SU-DHL-6 (cell line): Measurements from ENCODE around the gene UBASH3A.

Experiments
- H2AFZ ChIP-seq: fragments of 200-600 bp; sonication (generic); 2 replicates; pipeline ENCODE4 v1.6.1; 2014; ENCODE audit warnings: low read depth, mild to moderate bottlenecking, moderate library complexity, mixed read lengths, antibody characterized with exemption, low read length; ENCODE audit not compliant: severe bottlenecking
- H3F3A ChIP-seq: fragments of 200-600 bp; shearing (Covaris generic); 2 replicates; pipeline ENCODE4 v1.6.0; 2016; ENCODE audit warnings: antibody characterized with exemption, mild to moderate bottlenecking; ENCODE audit not compliant: insufficient read depth
- H3K27ac ChIP-seq: fragments of 200-600 bp; sonication (generic); 2 replicates; pipeline ENCODE4 v1.5.1; 2016; ENCODE audit warnings: low read depth, mild to moderate bottlenecking, low read length, moderate library complexity, mixed read lengths
- H3K27me3 ChIP-seq: fragments of 200-600 bp; sonication (generic), shearing (Covaris generic); 2 replicates; pipeline ENCODE4 v1.6.0; 2014; ENCODE audit warnings: mild to moderate bottlenecking, low read length
- H3K36me3 ChIP-seq: fragments of 200-600 bp; sonication (generic); 2 replicates; pipeline ENCODE4 v1.6.1; 2014; ENCODE audit warnings: mild to moderate bottlenecking, low read length, mixed read lengths
- H3K4me2 ChIP-seq: fragments of 300-600, 200-600 bp; shearing (Covaris generic), sonication (generic); 2 replicates; pipeline ENCODE4 v1.6.0; 2014; ENCODE audit warnings: low read length, low read depth, mild to moderate bottlenecking; ENCODE audit not compliant: poor library complexity, severe bottlenecking
- H3K4me3 ChIP-seq: fragments of 200-600 bp; sonication (generic); 2 replicates; pipeline ENCODE4 v1.5.1; 2014; ENCODE audit warnings: antibody characterized with exemption, low read length, mild to moderate bottlenecking, mixed read lengths; ENCODE audit not compliant: insufficient read depth, poor library complexity, severe bottlenecking
- H3K79me2 ChIP-seq: fragments of 200-600 bp; sonication (generic); 2 replicates; pipeline ENCODE4 v1.6.1; 2014; ENCODE audit warnings: mild to moderate bottlenecking, low read length, moderate library complexity; ENCODE audit not compliant: insufficient read depth
- H3K9ac ChIP-seq: fragments of 200-600 bp; sonication (generic); 2 replicates; pipeline ENCODE4 v1.7.0; 2014; ENCODE audit warnings: mild to moderate bottlenecking, low read length
- H3K9me2 ChIP-seq: fragments of 200-600 bp; sonication (generic); replicated peaks from 2 replicates; pipeline ENCODE4 v1.6.1; 2014; ENCODE audit warnings: low read length; ENCODE audit not compliant: insufficient read depth
- H3K9me3 ChIP-seq: fragments of 200-600 bp; sonication (generic); 2 replicates; pipeline ENCODE4 v1.6.1; 2014; ENCODE audit warnings: low read length, mixed read lengths; ENCODE audit not compliant: insufficient read depth
- H4K20me1 ChIP-seq: fragments of 200-600 bp; sonication (generic); 2 replicates; pipeline ENCODE4 v1.6.1; 2014; ENCODE audit warnings: low read depth, mild to moderate bottlenecking, antibody characterized with exemption, low read length, moderate library complexity, mixed read lengths
- EZH2phosphoT487 ChIP-seq: fragments of 200-600 bp; sonication (generic), shearing (Covaris generic); conservative IDR thresholded peaks from 2 replicates; pipeline ENCODE4 v1.6.1; 2018; ENCODE audit warnings: mild to moderate bottlenecking, antibody characterized with exemption, low read length, moderate library complexity, mixed read lengths
- TF ChIP-seq, protein P1 (sequence below): fragments of 200-600 bp; sonication (generic); IDR thresholded peaks from one replicate; pipeline ENCODE4 v1.5.1; 2017; ENCODE audit warnings: antibody characterized with exemption, mild to moderate bottlenecking, low read length, moderate library complexity; ENCODE audit not compliant: insufficient read depth, poor library complexity, severe bottlenecking

Gene UBASH3A

DNA sequence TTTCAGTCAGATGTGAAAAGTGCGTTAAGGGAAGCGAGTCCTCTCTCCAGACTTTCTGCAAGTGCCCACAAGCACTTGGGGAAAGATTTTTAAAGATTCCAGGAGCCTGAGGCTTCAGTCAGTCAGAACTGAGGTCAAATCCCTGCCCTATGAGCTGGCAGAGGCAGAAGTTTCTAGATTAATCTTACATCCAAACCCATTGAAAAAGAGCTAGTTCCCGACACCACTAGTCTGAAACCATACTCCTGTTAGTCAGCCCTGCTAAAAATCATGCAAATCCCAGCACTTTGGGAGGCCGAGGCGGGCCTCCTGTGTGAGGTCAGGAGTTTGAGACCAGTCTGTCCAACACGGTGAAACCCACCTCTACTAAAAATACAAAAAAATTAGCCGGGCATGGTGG, 71.3 kb downstream of the UBASH3A start:
- no peaks in the 10 kb centered on the region for H3K9me3 ChIP-seq

DNA sequence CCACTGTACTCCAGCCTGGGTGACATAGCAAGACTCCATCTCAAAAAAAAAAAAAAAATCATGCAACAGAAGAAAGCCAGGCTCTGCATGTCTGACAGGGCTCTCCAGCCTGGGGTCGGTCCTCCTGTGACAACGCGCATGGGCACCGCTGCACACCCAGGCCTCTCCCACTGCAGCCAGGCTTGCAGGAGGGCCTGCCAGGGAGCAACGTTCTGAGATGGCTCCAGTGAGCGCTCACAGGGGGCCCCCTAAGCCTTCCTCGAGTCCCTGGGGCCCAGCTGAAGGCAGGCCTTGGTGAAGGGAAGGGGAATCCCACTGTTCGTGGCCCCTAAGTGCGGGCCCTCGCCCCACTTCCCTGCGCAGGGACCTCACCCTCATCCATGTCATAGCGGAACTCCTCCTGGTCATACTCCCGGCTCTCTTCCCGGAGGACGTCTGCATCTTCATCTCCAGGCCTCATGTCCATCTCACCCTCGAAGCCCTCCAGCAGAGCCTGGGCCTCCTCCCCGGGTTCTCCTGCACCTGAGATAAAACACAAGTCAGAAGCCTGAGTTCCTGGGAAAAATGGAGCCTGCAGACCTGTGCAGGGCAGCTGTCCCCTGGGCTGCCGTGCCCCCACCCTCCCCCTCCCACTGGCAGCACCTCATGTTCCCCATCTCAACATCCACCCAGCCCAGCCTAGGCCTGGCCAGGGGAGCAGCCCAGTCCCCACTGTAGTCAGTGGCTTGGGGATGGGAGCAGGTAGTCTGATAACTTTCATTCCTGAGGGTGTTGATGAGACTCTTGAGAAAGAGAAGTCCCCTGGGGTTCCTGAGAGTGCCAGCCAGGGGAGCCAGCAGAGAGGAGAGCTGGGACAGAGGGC, 72.1 kb downstream of the UBASH3A start:
- H3K9me3 ChIP-seq: no peaks in the 10 kb centered on the region
- no peak overlapping the region for H3K4me2 ChIP-seq
- H2AFZ ChIP-seq: no peak overlapping the region
- H3K27ac ChIP-seq: no peak overlapping the region
- H3K9me2 ChIP-seq: no peaks in the 10 kb centered on the region
- no peaks in the 10 kb centered on the region for H3K79me2 ChIP-seq
- TF ChIP-seq EZH2phosphoT487: no peak
- TF ChIP-seq, protein P1, sequence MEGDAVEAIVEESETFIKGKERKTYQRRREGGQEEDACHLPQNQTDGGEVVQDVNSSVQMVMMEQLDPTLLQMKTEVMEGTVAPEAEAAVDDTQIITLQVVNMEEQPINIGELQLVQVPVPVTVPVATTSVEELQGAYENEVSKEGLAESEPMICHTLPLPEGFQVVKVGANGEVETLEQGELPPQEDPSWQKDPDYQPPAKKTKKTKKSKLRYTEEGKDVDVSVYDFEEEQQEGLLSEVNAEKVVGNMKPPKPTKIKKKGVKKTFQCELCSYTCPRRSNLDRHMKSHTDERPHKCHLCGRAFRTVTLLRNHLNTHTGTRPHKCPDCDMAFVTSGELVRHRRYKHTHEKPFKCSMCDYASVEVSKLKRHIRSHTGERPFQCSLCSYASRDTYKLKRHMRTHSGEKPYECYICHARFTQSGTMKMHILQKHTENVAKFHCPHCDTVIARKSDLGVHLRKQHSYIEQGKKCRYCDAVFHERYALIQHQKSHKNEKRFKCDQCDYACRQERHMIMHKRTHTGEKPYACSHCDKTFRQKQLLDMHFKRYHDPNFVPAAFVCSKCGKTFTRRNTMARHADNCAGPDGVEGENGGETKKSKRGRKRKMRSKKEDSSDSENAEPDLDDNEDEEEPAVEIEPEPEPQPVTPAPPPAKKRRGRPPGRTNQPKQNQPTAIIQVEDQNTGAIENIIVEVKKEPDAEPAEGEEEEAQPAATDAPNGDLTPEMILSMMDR: no peak
- no peaks in the 10 kb centered on the region for H3K36me3 ChIP-seq
- H3K27me3 ChIP-seq: no peaks in the 10 kb centered on the region
- no peak overlapping the region for H3K9ac ChIP-seq
- H3K4me3 ChIP-seq: no peak overlapping the region
- H4K20me1 ChIP-seq: no peaks in the 10 kb centered on the region
- H3F3A ChIP-seq: no peaks in the 10 kb centered on the region

More for the DNA sequence above, 71.3 kb downstream of the UBASH3A start:
- no peak overlapping the region for H3K4me3 ChIP-seq
- H3K9ac ChIP-seq: no peak overlapping the region
- no peaks in the 10 kb centered on the region for H3F3A ChIP-seq
- H4K20me1 ChIP-seq: no peaks in the 10 kb centered on the region
- H3K27me3 ChIP-seq: no peaks in the 10 kb centered on the region
- TF ChIP-seq, protein P1: no peak
- no peak for TF ChIP-seq EZH2phosphoT487
- no peak overlapping the region for H3K27ac ChIP-seq
- H2AFZ ChIP-seq: no peak overlapping the region
- H3K4me2 ChIP-seq: no peak overlapping the region
- H3K79me2 ChIP-seq: no peaks in the 10 kb centered on the region
- no peaks in the 10 kb centered on the region for H3K9me2 ChIP-seq
- no peaks in the 10 kb centered on the region for H3K36me3 ChIP-seq

DNA sequence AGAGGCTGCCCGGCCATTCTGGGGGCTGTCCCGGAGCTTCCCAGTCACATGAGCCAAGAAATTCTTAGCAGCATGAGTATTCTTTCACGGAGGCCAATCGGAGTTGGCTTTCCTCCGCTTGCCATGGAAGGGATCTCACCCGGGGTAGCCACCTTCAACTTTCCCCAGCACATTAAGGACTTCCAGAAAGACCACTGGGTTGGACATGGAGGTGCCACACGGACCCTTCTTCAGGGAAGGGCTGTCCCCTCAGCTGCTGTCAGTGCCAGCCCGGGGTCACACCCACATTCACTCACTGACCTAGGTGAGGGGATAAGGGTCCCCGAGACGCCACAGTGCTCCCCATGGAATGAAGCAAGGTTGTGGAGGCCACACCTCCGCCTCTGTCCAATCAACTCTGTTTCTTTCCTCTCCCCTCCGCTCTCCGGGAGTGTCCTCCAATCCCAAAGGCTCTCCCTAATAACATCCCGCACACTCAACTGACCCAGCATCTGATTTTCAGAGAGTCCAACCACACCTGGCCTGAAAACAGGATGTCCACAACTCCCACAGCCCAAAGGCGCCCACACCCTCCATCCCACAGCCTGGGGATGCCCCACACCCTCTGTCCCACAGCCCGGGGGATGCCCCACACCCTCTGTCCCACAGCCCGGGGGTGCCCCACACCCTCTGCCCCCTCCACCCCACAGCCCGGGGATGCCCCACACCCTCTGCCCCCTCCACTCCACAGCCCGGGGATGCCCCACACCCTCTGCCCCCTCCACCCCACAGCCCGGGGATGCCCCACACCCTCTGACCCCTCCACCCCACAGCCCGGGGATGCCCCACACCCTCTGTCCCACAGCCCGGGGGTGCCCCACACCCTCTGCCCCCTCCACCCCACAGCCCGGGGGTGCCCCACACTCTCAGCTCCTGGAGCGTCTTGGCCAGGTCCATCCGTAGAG, 73.0 kb downstream of the UBASH3A start:
- no peak for TF ChIP-seq EZH2phosphoT487
- TF ChIP-seq, protein P1: no peak
- Histone ChIP-seq H3K9ac (no peak overlapping the region), H3K36me3 (no peaks in the 10 kb centered on the region), H3K4me2 (no peak overlapping the region), H3K9me2 (no peaks in the 10 kb centered on the region), H3K27me3 (no peaks in the 10 kb centered on the region), H2AFZ (no peak overlapping the region), H3K27ac (no peak overlapping the region), H3K79me2 (no peaks in the 10 kb centered on the region), H3K9me3 (no peaks in the 10 kb centered on the region), H4K20me1 (no peaks in the 10 kb centered on the region), H3F3A (no peaks in the 10 kb centered on the region), H3K4me3 (no peak overlapping the region)
